ENCODE results near the gene HNRNPA3.
A peak's percentile ranks its signal among the peaks of the same experiment; 100 is the strongest.

The HNRNPA3 gene

DNA sequence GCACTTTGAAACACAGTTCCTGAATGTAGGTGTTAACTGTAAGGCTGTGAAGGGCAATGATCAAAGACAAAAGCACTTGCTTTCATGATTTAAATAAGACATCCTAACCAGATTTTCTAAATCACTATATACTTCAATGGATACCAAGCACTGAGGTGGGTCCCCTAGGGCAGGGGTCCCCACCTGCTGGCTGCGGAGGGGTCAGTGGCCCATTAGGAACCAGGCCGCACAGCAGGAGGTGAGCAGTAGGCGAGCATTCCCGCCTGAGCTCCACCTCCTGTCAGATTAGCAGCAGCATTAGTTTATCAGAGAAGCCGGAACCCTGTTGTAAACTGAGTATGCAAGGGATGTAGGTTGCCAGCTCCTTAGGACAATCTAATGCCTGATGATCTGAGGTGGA lies 44.9 kb downstream of the HNRNPA3 start:
- DNase-seq (ENCODE audit: low spot score): no peak
- ChIA-PET POLR2A (ENCODE audit: low non-redundant PET) (no interaction called here), CTCF (no interaction called here)
- TF ChIP-seq, protein P1, sequence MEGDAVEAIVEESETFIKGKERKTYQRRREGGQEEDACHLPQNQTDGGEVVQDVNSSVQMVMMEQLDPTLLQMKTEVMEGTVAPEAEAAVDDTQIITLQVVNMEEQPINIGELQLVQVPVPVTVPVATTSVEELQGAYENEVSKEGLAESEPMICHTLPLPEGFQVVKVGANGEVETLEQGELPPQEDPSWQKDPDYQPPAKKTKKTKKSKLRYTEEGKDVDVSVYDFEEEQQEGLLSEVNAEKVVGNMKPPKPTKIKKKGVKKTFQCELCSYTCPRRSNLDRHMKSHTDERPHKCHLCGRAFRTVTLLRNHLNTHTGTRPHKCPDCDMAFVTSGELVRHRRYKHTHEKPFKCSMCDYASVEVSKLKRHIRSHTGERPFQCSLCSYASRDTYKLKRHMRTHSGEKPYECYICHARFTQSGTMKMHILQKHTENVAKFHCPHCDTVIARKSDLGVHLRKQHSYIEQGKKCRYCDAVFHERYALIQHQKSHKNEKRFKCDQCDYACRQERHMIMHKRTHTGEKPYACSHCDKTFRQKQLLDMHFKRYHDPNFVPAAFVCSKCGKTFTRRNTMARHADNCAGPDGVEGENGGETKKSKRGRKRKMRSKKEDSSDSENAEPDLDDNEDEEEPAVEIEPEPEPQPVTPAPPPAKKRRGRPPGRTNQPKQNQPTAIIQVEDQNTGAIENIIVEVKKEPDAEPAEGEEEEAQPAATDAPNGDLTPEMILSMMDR (conservative IDR thresholded peaks at IDR 0.05; ENCODE audit: low read depth): no peak
- H3K27ac ChIP-seq: peak overlapping the region; percentile 58

DNA sequence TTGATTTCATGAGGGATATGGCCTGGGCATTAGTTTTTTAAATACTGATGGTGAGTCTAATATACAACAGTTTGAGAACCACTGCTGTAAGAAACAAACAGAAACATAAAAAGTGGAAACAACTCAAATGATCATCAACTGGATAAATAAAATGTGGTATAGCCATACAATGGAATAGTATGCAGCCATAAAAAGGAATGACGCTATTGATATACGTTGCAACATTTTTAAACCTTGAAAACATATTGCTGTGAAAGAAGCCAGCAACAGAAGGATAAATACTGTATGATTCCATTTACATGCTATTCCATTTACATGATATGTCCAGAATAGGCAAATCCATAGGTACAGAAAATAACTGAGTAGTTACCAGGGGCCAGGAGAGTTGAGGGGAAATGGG lies 45.5 kb downstream of the HNRNPA3 start:
- TF ChIP-seq, protein P1 (conservative IDR thresholded peaks at IDR 0.05; ENCODE audit: low read depth): no peak
- POLR2A ChIA-PET (ENCODE audit: low non-redundant PET): no interaction called here
- DNase-seq (ENCODE audit: low spot score): no peak
- H3K27ac ChIP-seq: no peak overlapping the region
- CTCF ChIA-PET: no interaction called here

DNA sequence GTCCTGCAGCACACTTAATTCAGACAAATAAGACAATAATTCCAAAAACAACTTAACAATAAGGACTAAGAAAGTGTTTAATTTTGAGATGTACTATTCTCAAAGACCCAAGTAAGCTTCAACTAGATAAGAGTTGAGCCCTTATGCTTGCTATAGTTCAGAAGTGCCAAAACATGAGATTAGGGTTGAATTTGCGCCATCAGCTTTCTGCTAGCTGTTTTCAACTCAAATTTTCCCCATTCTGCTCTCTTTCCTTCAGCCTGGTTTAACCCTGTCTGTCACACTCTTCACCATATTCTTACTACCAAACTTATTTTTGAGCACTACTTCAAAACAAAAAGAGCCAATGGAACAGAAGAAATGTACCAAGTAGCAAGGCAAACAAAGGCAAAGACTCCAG lies 47.8 kb downstream of the HNRNPA3 start:
- TF ChIP-seq, protein P1 (conservative IDR thresholded peaks at IDR 0.05; ENCODE audit: low read depth): no peak
- ChIA-PET POLR2A (ENCODE audit: low non-redundant PET) (interaction anchor here (0.7 kb wide), 1 partner anchor 13 kb away, joined by 5 read pairs; no protein-coding TSS in a partner anchor), CTCF (interaction anchor here (0.8 kb wide), 1 partner anchor 26 kb away, joined by 4 read pairs; no protein-coding TSS in a partner anchor)
- DNase-seq (ENCODE audit: low spot score): no peak
- peak overlapping the region; percentile 49 for H3K27ac ChIP-seq

DNA sequence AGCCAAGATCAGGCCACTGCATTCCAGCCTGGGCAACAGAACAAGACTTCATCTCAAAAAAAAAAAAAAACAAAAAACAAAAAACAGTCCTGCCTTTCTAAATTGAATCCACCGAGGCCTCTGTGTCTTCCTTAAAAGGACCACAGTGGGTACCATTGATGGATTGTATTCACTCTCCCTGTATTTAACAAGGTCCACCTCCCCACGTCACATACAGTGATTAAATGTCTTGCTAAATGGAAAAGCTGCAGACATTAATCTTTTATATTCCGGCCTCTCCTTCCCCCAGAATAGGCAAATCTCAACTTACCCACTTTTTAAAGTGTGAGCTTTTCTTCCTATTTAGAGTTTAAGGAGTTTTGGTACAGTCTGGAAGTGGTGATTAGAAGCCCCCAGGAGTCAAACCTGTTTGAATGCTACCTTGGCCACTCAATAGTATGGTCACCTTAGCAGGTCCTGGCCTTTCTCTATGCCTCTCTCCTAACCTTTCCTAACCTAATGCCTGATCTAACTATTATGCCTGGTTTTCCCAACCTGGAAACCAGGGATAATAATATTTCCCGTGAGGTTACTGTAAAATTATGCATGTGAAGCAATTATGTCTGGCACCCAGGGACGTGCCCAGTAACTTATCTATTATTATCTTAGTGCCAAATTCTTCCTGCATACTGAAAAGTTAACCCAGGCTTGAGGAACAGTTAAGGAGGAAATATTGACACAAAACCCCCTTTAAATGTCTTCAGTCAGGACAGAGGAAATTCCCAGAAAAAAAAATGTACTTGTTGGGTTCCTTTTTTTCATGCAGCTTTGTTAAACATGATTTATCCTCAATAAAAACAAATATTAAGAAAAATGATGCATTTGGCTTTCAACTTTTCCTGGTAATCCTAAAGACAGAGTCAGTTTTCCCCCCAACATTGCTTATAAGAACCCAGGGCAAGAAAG lies 48.8 kb downstream of the HNRNPA3 start:
- H3K27ac ChIP-seq: peak overlapping the region; percentile 49
- CTCF ChIA-PET: interaction anchor here (1.0 kb wide), 1 partner anchor 98 kb away, joined by 3 read pairs; no protein-coding TSS in a partner anchor
- DNase-seq (ENCODE audit: low spot score): no peak
- TF ChIP-seq, protein P1 (conservative IDR thresholded peaks at IDR 0.05; ENCODE audit: low read depth): no peak
- POLR2A ChIA-PET (ENCODE audit: low non-redundant PET): interaction anchor here (0.7 kb wide), 1 partner anchor 14 kb away, joined by 5 read pairs; no protein-coding TSS in a partner anchor

DNA sequence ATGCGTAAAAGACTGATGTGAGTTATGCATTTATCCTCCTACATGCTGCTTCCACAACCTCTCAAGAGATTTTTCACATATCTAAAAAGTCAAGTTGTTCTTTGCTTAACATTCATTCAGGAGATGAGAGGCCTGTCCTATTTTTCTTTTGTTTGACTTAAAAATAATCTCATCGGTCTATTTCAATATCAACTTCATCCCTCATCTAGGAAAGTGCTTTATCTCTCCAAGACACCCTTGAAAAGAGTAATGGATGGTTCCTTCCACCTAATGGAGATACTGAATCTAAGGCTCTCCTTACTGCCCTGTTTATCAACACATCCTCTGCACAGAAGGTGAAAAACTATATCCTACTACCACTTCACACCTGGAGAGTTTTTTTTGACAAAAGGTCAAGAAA lies 49.5 kb downstream of the HNRNPA3 start:
- TF ChIP-seq, protein P1 (conservative IDR thresholded peaks at IDR 0.05; ENCODE audit: low read depth): no peak
- ChIA-PET POLR2A (ENCODE audit: low non-redundant PET) (no interaction called here), CTCF (no interaction called here)
- DNase-seq (ENCODE audit: low spot score): no peak
- no peak overlapping the region for H3K27ac ChIP-seq

DNA sequence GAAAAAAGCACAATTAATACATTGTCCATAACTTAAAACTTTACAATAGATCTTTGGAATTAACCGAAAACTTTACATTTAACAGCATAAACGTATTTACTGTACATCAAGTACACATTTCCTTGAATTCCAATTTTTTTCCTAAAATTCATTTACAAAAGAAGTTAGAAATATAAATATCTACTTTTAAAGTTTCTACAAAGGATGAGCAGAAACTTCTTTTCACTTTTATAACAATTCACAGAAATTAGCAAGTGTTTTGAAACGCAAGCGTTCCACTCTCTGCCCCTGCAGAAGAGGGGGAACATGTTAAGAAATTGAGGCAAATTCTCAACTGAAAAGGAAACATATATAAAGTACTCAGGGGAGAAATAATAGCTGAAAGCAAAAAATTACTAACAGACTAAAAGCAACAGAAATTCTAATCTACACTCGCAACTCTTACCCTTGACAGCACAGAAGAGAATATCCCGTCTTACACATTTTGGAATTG lies 50.4 kb downstream of the HNRNPA3 start:
- no peak for DNase-seq (ENCODE audit: low spot score)
- TF ChIP-seq, protein P1 (conservative IDR thresholded peaks at IDR 0.05; ENCODE audit: low read depth): no peak
- ChIA-PET POLR2A (ENCODE audit: low non-redundant PET) (interaction anchor here (1.1 to 1.4 kb wide), 2 partner anchors 70 to 98 kb away, joined by 4 to 7 read pairs; no protein-coding TSS in a partner anchor), CTCF (interaction anchor here (0.6 to 3.1 kb wide), 15 partner anchors 9 to 462 kb away, joined by 3 to 16 read pairs (median 4); no protein-coding TSS in a partner anchor)
- H3K27ac ChIP-seq: peak overlapping the region; percentile 100
